GM21515 (cell line): Measurements from ENCODE around the gene MRRF.

ENCODE experiments used
- ATAC-seq: cut with Tn5 transposase; IDR thresholded peaks from one replicate; pipeline ENCODE4 v1.9.1; 2021; ENCODE audit not compliant: unreplicated experiment

Gene MRRF

DNA sequence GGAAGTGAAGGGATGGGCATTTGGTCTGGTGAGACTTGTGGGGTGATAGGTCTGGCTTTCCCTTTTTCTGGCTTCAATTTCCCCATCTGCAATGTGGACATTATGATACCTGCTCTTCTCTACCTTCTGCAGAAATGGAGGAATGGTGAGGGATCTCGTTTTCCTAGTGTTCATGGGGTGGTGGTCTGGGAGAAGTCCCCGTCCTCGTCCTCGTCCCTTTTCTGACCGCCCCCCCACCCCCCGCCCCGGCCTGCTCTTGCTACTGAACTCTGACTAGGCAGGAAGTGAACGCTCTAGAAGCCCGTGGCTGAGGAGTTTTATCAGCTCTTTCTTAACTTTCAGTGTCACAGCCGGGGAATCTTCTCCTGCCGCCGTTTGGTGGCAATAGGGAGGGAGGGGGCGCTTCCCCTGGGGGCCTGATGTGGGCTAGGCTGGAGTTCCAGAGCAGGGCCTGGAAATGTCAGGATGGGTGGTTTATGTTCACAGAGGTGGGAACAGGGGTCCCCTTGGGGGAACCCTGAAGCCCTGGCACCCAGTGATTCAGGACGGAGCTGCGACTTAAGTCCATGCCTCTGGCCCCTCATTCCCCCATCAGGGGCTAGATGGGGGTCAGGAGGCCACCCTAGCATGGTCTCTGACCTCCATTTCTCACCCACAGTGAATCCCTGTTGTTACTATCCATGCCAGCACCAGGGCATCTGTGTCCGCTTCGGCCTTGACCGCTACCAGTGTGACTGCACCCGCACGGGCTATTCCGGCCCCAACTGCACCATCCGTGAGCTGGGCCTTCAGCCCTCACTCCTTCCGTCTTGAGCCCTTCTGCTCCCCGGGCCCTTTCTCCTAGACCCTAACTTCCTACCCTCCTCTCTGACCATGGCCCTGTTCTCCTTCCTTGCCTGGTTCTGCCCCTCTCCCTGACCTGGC lies 112.8 kb downstream of the MRRF start:
- no peak for ATAC-seq

GRCh38 chr9:122378236-122378635 lies 113.6 kb downstream of the MRRF start:
- no peak for ATAC-seq

DNA sequence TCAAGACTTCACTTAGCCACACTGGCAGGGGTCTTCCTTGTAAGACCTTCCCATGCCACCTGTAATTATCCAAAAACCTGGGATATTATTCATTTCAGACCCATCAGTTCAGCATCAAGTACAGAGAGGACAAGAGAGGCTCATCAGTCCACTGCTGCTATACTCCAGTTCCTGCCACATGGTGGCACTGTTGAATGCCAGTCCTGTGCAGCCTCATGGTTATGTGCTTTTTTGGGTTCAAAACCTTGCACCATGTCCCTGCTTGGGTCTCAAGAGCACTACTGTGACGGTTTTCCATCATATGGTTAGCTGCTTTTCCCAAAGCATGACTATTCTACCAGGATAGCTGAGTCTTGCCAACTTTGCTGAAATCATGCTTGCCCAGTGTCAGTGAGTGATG lies 114.7 kb downstream of the MRRF start:
- ATAC-seq = no peak

GRCh38 chr9:122380293-122380692 lies 115.6 kb downstream of the MRRF start:
- no peak for ATAC-seq
